Neural progenitor cell (in vitro differentiated cells): ENCODE measurements around the gene WWC1. TPM values are rescaled to one million over a fixed set of nuclear protein-coding genes. Genes with fewer than 3 reads are reported as not detected.

Source experiments
- DNase-seq: peaks from one replicate; pipeline ENCODE4 v3.0.0-alpha.2; 2016; ENCODE audit warnings: low spot score
- H2AFZ ChIP-seq: fragments of 200-600 bp; sonication (generic); replicated peaks from 2 replicates; pipeline ENCODE4 v1.6.1; 2016; ENCODE audit warnings: antibody characterized with exemption
- H3F3A ChIP-seq: fragments of 200-600 bp; sonication (generic); 2 replicates; pipeline ENCODE4 v1.6.1; 2016; ENCODE audit warnings: antibody characterized with exemption, low read depth
- H3K27ac ChIP-seq: fragments of 200-600 bp; sonication (generic); 2 replicates; pipeline ENCODE4 v1.5.1; 2016; ENCODE audit warnings: mild to moderate bottlenecking
- H3K27me3 ChIP-seq: fragments of 200-600 bp; sonication (generic); 2 replicates; pipeline ENCODE4 v1.6.1; 2016; ENCODE audit warnings: mild to moderate bottlenecking, moderate library complexity
- H3K36me3 ChIP-seq: fragments of 200-600 bp; sonication (generic); 2 replicates; pipeline ENCODE4 v1.5.1; 2016
- H3K4me1 ChIP-seq: fragments of 200-600 bp; sonication (generic); 2 replicates; pipeline ENCODE4 v1.6.1; 2016; ENCODE audit warnings: mixed run types
- H3K4me2 ChIP-seq: fragments of 200-600 bp; sonication (generic); 2 replicates; pipeline ENCODE4 v1.6.1; 2016
- H3K4me3 ChIP-seq: fragments of 200-600 bp; sonication (generic); 2 replicates; pipeline ENCODE4 v1.5.1; 2016
- H3K79me2 ChIP-seq: fragments of 200-600 bp; sonication (generic); 2 replicates; pipeline ENCODE4 v1.6.1; 2016; ENCODE audit warnings: low read depth
- H3K9ac ChIP-seq: fragments of 200-600 bp; sonication (generic); 2 replicates; pipeline ENCODE4 v1.6.1; 2016
- H3K9me3 ChIP-seq: fragments of 200-600 bp; sonication (generic); 2 replicates; pipeline ENCODE4 v1.5.1; 2016; ENCODE audit warnings: low read depth
- H4K20me1 ChIP-seq: fragments of 200-600 bp; sonication (generic); 2 replicates; pipeline ENCODE4 v1.6.1; 2016; ENCODE audit warnings: low read depth
- H3K27ac Mint-ChIP-seq: 3 replicates; pipeline ENCODE4 v1.8.0; 2021; ENCODE audit warnings: mixed read lengths
- H3K27me3 Mint-ChIP-seq: 2 replicates; pipeline ENCODE4 v1.8.0; 2022; ENCODE audit warnings: low read depth, mild to moderate bottlenecking, inconsistent platforms, moderate library complexity, mixed read lengths; ENCODE audit not compliant: insufficient read depth
- H3K36me3 Mint-ChIP-seq: 3 replicates; pipeline ENCODE4 v1.8.0; 2021; ENCODE audit warnings: mixed read lengths
- H3K4me1 Mint-ChIP-seq: 3 replicates; pipeline ENCODE4 v1.8.0; 2021; ENCODE audit warnings: mixed read lengths
- H3K4me3 Mint-ChIP-seq: 3 replicates; pipeline ENCODE4 v1.8.0; 2021; ENCODE audit warnings: mild to moderate bottlenecking, moderate library complexity, mixed read lengths
- H3K9me3 Mint-ChIP-seq: 3 replicates; pipeline ENCODE4 v1.8.0; 2020; ENCODE audit warnings: mixed read lengths
- CTCF ChIP-seq: fragments of 200-600 bp; sonication (generic); IDR thresholded peaks from 2 replicates; pipeline ENCODE4 v1.5.1; 2017; ENCODE audit warnings: antibody characterized with exemption, mild to moderate bottlenecking
- EZH2 ChIP-seq: fragments of 200-600 bp; sonication (generic); IDR thresholded peaks from 2 replicates; pipeline ENCODE4 v1.6.1; 2017; ENCODE audit warnings: antibody characterized with exemption, mild to moderate bottlenecking, moderate library complexity
- EZH2phosphoT487 ChIP-seq: fragments of 200-600 bp; sonication (generic); IDR thresholded peaks from 2 replicates; pipeline ENCODE4 v1.6.1; 2017; ENCODE audit warnings: antibody characterized with exemption
- total RNA-seq: library from RNA; depleted of rRNA; stranded (reverse); fragments of >200 nt; gene quantifications from 2 replicates; pipeline ENCODE4 v1.2.3, GENCODE V29; 2015; ENCODE audit warnings: low replicate concordance

Gene WWC1
- total RNA-seq, 1 donor from 2014 or later = 6.7 TPM

DNA sequence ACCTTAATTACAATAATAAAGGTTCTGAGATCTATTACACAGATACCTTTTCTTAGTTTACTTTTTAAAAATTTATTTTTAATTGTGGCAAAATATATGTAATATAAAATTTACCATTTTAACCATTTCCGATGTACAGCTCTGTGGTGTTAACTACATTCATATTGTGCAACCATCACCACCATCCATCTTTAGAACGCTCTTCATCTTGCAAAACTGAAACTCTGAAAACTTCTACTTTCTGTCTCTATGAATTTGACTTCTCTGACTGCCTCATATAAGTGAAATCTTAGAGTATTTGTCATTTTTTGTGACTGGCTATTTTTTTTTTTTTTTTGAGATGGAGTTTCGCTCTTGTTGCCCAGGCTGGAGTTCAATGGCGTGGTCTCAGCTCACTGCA is 26.8 kb downstream of the WWC1 start:
- Mint-ChIP-seq H3K4me1 (peaks cover 54% of the 10 kb centered on the region), H3K36me3 (no peaks in the 10 kb centered on the region), H3K9me3 (no peaks in the 10 kb centered on the region), H3K4me3 (no peak overlapping the region), H3K27me3 (no peaks in the 10 kb centered on the region), H3K27ac (peak overlapping the region; percentile 1)
- H3K4me3 ChIP-seq = no peak overlapping the region
- no peak overlapping the region for H3K27ac ChIP-seq
- no peaks in the 10 kb centered on the region for H4K20me1 ChIP-seq
- H3K79me2 ChIP-seq = peaks cover 9% of the 10 kb centered on the region
- H3K4me1 ChIP-seq = peaks cover 28% of the 10 kb centered on the region
- no peak overlapping the region for H3K4me2 ChIP-seq
- H3K9ac ChIP-seq = no peak overlapping the region
- H3K27me3 ChIP-seq = no peaks in the 10 kb centered on the region
- no peak overlapping the region for H2AFZ ChIP-seq
- DNase-seq = no peak
- no peak for TF ChIP-seq CTCF
- no peak for TF ChIP-seq EZH2phosphoT487
- TF ChIP-seq EZH2 = no peak
- H3K36me3 ChIP-seq = no peaks in the 10 kb centered on the region
- H3F3A ChIP-seq = peaks cover 20% of the 10 kb centered on the region
- no peaks in the 10 kb centered on the region for H3K9me3 ChIP-seq

GRCh38 chr5:168319774-168320173 is 28.3 kb downstream of the WWC1 start:
- Histone ChIP-seq H3K9ac (no peak overlapping the region), H2AFZ (no peak overlapping the region), H3K27ac (no peak overlapping the region), H3K4me1 (peaks cover 28% of the 10 kb centered on the region), H3K9me3 (no peaks in the 10 kb centered on the region), H3F3A (peaks cover 20% of the 10 kb centered on the region), H4K20me1 (no peaks in the 10 kb centered on the region), H3K36me3 (no peaks in the 10 kb centered on the region), H3K4me3 (no peak overlapping the region), H3K79me2 (peaks cover 9% of the 10 kb centered on the region), H3K4me2 (no peak overlapping the region), H3K27me3 (no peaks in the 10 kb centered on the region)
- Mint-ChIP-seq H3K36me3 (no peaks in the 10 kb centered on the region), H3K4me3 (no peak overlapping the region), H3K4me1 (peaks cover 40% of the 10 kb centered on the region), H3K27ac (no peak overlapping the region), H3K27me3 (no peaks in the 10 kb centered on the region), H3K9me3 (no peaks in the 10 kb centered on the region)
- TF ChIP-seq EZH2 (no peak), CTCF (no peak), EZH2phosphoT487 (no peak)
- DNase-seq = no peak

GRCh38 chr5:168320805-168321204 is 29.4 kb downstream of the WWC1 start:
- Histone ChIP-seq H4K20me1 (no peaks in the 10 kb centered on the region), H3F3A (peaks cover 16% of the 10 kb centered on the region), H3K9ac (no peak overlapping the region), H3K4me3 (no peak overlapping the region), H3K36me3 (no peaks in the 10 kb centered on the region), H3K9me3 (no peaks in the 10 kb centered on the region), H3K27ac (no peak overlapping the region), H3K4me2 (no peak overlapping the region), H3K4me1 (peaks cover 21% of the 10 kb centered on the region), H3K79me2 (peaks cover 9% of the 10 kb centered on the region), H2AFZ (no peak overlapping the region), H3K27me3 (no peaks in the 10 kb centered on the region)
- H3K27me3 Mint-ChIP-seq = peaks cover 2% of the 10 kb centered on the region
- TF ChIP-seq EZH2phosphoT487 (no peak), CTCF (no peak), EZH2 (no peak)
- no peaks in the 10 kb centered on the region for H3K36me3 Mint-ChIP-seq
- H3K4me1 Mint-ChIP-seq = peaks cover 29% of the 10 kb centered on the region
- H3K4me3 Mint-ChIP-seq = no peak overlapping the region
- DNase-seq = no peak
- H3K9me3 Mint-ChIP-seq = no peaks in the 10 kb centered on the region
- peak overlapping the region; percentile 60 for H3K27ac Mint-ChIP-seq
